NCI-H1417 (cell line): ENCODE measurements around the gene PGAP2.

ENCODE experiments used
- DNase-seq, 3 experiments: peaks; one replicate each; lab custom pipeline; 2025; lab: John Stamatoyannopoulos, UW

The PGAP2 gene

GRCh38 chr11:3831378-3832239 lies 23.2 kb downstream of the PGAP2 start:
- no peak for DNase-seq

- no peak for DNase-seq
Observed at GRCh38 chr11:3832816-3833215, 24.5 kb downstream of the PGAP2 start.

DNA sequence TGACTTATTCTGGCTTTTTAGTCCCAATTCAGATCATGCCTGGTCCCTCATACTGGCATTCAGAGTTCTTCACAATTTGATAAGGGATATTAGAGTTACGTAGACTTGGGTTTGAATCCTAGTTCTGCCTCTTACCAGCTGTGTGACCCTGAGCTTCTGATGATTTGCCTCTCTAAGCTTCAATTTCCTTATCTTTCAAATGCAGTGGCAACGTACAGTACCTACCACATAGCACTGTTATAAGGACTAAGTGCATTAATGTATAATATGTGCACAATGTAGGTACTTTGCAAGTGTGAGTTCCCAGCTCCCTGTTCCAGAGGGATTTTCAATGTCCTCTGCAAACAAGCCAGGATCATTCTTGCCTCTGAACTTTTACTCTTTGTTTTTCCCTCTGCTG lies 25.1 kb downstream of the PGAP2 start:
- no peak for DNase-seq

GRCh38 chr11:3834349-3834663 lies 25.9 kb downstream of the PGAP2 start:
- DNase-seq: no peak

GRCh38 chr11:3834664-3835461 lies 26.5 kb downstream of the PGAP2 start:
- DNase-seq: no peak

- DNase-seq: no peak
Observed at GRCh38 chr11:3835751-3836150, 27.4 kb downstream of the PGAP2 start.

DNA sequence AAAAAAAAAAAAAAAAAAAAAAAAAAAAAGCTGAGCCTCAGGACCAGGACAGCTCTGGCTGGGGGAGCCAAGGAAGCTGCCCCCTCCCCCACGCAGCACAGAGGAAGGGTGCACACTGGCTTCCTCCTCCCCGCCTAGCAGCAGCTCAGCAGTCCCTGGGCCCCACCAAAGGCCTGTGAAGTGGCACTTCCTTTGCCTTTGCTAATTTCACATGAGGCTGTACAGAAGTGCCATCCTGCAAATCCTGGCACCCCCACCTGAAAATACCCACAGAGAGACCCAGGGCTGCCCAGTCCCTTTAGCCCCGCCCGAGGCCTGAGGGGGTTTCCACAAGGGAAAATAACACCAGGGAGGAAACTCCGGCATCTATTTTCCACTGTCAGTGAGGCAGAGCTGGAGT lies 28.5 kb downstream of the PGAP2 start:
- no peak for DNase-seq

DNA sequence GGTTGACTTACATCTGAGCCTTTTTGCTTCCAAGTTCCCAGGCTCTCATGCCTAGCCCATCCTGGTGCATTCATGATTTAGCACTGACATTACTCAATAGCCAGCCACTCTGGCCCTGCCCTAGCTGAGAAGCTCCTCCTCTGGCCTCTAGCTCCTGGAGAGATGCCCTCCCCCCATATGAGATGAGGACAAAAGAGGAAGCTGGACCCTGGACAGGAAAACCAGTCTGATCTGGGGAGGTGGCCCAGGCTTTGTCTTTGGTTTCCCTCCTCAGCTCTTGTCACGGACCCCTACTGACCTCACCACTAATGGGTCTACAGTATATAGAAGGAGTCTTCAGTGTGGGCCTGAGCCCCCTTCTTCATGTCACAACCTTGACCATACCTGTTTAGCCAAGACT lies 29.4 kb downstream of the PGAP2 start:
- no peak for DNase-seq

- no peak for DNase-seq
Observed at GRCh38 chr11:3838504-3838903, 30.1 kb downstream of the PGAP2 start.

DNA sequence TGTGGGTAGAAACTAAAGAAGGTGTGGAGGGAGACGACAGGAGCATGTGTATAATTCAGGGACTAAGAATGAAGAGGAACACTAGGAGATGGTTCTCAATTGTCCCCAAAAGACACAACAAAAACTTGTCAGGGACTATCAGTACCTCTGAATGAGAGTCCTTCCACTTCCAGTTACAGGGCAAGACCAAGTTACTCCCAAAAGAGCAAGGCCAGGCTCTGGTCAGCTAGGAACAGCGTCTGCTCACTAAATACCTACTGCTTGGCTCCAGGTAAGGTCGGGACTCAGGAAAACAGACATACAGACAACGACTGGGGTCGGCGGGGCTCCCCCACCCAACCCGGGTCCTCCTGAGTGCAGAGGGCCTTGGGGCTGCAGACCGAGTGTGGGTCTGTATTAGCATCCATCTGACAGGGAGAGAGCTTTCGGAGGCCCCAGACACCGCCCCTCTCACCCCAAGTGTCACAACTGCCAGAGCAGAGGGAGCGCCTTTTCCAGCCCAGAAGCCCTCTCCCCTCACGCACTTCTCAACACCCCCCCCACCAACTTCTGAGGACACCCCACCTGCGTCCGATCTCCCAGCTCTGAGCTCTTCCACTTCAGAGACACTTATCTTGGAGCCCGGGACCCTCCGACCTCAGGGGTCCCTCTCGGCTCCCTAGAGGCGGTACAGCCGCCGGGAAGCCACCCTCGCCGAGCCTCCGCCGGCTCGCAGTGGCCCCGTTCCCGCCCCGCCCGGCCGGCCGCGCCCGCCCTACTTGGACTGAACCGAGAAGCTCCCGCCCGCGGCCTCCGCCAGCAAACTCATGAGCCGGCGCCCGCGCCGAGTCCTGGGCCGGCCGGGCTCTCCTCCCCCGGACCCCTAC lies 31.9 kb downstream of the PGAP2 start:
- peak in 1 of 3 experiments; percentile 85 for DNase-seq

DNA sequence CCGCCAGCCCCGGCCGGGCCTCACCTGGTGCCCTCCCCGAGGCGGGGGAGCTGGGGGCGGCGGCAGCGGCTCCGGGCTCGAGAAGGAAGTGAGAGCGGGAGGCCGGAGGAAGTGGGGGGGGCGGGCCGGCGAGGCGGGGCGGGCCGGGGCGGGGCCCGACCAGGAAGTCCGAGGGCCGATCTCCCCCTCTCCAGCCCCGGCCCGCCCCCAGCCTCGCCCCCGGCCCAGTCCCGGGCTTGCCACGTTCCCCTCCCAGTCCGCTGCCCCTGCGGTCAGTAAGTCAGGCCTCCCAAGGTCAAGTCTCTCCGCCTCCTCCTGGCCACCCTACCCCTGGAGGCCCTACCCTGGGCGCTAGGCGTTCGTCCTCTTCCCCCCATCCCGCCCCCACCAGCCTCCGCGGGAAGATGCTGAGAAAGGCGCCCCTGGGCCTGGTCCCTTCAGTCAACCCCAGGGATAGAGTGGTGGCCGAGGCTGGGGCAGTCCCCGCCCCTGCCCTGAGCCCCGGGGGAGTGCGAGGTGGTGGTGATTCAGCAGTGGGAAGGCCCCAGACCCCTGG lies 32.6 kb downstream of the PGAP2 start, which contains the start of gene RHOG:
RHOG (minus strand) TSS at position 90 of the 556 bp plus-strand sequence. CDS start 12,821 bp downstream, outside the sequence.
- peak; percentile 56 to 85 (median 81) for DNase-seq

DNA sequence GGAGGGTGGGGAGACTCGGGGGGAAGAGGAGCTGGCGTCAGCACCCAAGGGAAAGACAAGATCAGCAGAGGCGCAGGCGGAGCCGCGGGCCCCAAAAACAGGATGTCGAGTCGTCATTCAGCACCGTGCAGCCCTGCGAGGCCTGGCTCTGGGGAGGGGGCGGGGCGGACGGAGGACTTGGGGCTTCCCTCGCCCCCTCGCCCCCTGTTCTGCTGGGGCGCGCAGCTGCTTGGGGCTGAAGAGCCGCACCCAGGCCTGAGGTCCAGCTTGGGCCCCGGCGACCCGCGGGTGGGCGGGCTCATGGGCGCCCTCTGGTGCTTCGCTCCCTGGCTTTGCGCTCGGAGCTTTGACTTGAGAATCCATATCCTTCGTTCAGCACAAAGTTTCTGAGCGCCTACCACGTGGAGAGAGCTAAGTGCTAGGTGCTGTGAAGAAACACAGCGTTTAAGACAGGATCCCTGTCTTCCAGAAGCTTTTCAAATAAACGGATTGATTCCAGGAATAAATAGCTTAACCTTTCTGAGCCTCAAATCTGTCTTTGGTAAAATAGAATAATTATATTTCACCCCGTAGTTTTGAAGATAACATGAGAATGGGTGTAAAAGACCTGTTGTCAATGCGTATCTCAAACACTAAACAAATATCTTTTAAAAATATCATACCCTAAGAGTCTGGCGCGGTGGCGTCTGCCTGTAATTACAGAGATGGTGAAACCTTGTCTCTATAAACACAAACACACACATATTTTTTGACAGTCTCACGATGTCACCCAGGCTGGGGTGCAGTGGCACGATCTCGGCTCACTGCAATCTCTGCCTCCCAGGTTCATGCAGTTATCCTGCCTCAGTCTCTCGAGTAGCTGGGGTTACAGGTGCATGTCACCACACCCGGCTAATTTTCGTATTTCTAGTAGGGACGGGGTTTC lies 33.3 kb downstream of the PGAP2 start:
- DNase-seq: peak; percentile 83 to 89 (median 86)

DNA sequence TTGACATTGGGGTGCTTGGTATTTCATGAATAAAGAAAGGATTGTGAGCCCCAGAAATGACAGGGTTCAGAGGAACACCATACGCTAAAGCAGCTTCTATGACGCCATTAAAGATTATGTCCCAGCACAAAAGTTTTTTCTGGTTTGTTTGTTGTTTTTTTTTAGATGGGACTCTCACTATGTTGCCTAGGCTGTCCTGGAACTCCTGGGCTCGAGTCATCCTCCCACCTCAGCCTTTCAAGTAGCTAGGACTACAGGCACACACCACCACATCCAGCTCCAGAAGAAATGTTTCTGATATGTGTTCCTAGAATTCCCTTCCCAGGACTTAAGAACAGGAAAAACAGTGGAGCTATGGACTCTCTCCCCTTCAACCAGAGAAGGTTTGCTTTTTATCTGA lies 35.0 kb downstream of the PGAP2 start:
- no peak for DNase-seq

DNA sequence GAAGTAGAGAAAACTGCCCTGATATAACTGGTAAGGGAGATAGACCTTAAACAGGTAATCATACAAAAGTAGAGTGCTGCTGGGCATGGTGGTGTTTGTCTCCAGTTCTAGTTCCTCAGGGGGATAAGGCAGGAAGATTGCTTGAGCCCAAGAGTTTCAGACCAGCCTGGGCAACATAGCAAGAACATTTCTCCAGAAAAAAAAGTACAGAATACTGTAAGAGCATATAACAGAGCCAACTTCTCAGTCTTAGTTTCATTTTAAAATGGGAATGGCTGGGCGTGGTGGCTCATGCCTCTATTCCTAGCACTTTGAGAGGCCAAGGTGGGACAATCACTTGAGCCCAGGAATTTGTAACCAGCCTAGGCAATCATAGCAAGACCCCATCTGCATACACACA lies 36.9 kb downstream of the PGAP2 start:
- no peak for DNase-seq

DNA sequence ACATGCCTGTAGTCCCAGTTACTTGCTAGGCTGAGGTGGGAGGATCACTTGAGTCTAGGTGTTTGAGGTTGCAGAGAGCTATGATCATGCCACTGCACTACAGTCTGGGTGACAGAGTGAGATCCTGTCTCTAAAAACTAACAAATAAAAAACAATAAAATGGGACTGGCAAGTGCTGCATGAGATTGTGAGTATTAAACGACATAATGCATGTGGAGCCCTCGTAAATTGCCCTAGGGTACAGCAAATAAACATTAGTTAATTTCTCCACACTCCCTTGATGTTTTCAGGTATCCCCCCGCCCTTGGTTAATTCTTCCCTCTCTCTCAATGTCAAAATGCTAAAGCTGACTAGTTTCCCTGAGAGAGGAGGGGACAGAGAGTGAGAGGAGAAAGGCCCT lies 37.3 kb downstream of the PGAP2 start:
- no peak for DNase-seq

DNA sequence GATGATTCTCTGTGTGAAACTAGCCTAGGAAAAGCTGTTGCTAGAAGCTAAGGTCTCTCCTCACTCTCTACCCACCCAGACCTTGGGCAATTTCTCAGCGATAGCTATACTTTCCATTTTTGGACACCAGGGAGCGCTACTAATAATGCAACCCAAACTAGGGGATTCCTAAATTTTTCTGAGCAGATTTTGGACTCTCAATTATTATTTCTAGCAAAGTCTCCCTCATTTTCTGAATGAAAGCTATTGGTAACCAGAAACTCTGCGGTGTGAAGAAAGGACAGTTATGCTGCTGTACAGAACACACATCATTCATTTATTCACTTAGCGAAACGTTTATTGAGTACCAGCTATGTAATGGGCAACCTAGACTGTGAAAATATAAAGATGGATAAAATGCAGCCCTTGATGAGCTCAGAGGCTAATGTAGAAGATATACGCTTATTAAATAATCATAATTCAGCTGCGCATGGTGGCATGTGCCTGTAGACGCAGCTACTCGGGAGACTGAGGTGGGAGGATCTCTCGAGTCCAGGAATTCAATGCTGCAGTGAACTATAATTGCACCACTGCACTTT lies 41.0 kb downstream of the PGAP2 start:
- peak; percentile 9 to 45 (median 17) for DNase-seq

GRCh38 chr11:3853545-3853842 lies 45.1 kb downstream of the PGAP2 start:
- DNase-seq: no peak

DNA sequence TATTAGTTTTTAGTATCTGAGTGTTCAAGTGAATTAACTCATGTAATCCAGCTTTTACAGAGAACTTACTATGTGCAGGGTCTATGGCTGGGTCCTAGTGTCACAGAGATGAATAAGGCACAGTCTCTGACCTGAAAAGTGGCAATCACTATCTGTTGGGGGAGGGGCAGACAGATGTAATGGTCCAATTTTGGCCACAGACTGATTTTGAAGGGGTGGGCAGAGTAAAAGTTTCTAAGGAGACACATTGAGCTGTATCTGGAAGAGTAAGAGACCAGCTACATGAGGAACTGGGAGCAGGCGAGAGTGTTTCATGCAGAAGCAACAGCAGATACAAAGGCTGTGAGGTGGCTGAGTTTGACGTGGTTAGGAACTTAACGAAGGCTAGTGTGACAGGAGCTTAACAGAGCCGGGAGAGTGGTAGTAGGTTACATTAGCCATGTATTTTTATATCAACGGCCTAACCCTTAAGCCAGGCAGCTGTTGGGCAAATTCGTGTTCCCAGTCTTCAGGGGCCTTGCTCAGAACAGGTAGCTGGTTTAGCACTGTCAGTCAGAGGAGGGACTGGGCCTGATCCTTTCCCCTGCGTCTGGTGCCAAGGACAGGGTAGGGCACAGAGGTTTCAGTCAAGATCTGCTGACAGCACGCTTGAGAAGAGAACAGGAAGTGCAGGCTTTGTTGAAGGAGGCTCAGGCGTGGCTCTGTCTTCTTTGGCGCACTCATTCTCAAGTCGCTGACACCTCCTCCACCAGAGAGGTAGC lies 45.7 kb downstream of the PGAP2 start:
- DNase-seq: peak in 1 of 3 experiments; percentile 26

GRCh38 chr11:3854660-3854976 lies 46.3 kb downstream of the PGAP2 start:
- peak in 1 of 3 experiments; percentile 62 for DNase-seq
